ENCODE measurements around the gene FUT3.
"Not testable (repeated sequence)": the region's sequence is repeated elsewhere in the genome, so short reads cannot be mapped to it uniquely, and the experiment has no call there.

Gene FUT3

GRCh38 chr19:5892772-5893275, 41.6 kb upstream of the FUT3 start:
- H3K4me1 ChIP-seq (ENCODE audit: control insufficient read depth, insufficient read depth, low read length): no peaks in the 10 kb centered on the region
- no peak overlapping the region for H3K4me2 ChIP-seq (ENCODE audit: low read length)
- H3K9ac ChIP-seq (ENCODE audit: low read depth, low read length): no peak overlapping the region

GRCh38 chr19:5891938-5892771, 40.9 kb upstream of the FUT3 start:
- Histone ChIP-seq H3K4me2 (ENCODE audit: low read length) (no peak overlapping the region), H3K4me3 (ENCODE audit: low read length) (no peak overlapping the region), H3K4me1 (ENCODE audit: control insufficient read depth, insufficient read depth, low read length) (no peaks in the 10 kb centered on the region), H3K9me3 (replicated peaks; ENCODE audit: low read length) (no peaks in the 10 kb centered on the region), H3K9ac (ENCODE audit: low read depth, low read length) (no peak overlapping the region), H3K36me3 (ENCODE audit: insufficient read depth, low read length) (peaks cover 20% of the 10 kb centered on the region), H3K27me3 (ENCODE audit: control insufficient read depth, insufficient read depth, low read length) (peaks cover 30% of the 10 kb centered on the region)

More at GRCh38 chr19:5892772-5893275, 41.6 kb upstream of the FUT3 start:
- no peak overlapping the region for H3K4me3 ChIP-seq (ENCODE audit: low read length)
- H3K27me3 ChIP-seq (ENCODE audit: control insufficient read depth, insufficient read depth, low read length): peaks cover 28% of the 10 kb centered on the region
- peaks cover 20% of the 10 kb centered on the region for H3K36me3 ChIP-seq (ENCODE audit: insufficient read depth, low read length)
- H3K9me3 ChIP-seq (replicated peaks; ENCODE audit: low read length): no peaks in the 10 kb centered on the region

- no peak overlapping the region for H3K9ac ChIP-seq (ENCODE audit: low read depth, low read length)
- peaks cover 17% of the 10 kb centered on the region for H3K36me3 ChIP-seq (ENCODE audit: insufficient read depth, low read length)
- H3K9me3 ChIP-seq (replicated peaks; ENCODE audit: low read length): no peaks in the 10 kb centered on the region
- H3K27me3 ChIP-seq (ENCODE audit: control insufficient read depth, insufficient read depth, low read length): peaks cover 35% of the 10 kb centered on the region
- H3K4me3 ChIP-seq (ENCODE audit: low read length): no peak overlapping the region
- no peaks in the 10 kb centered on the region for H3K4me1 ChIP-seq (ENCODE audit: control insufficient read depth, insufficient read depth, low read length)
- no peak overlapping the region for H3K4me2 ChIP-seq (ENCODE audit: low read length)
Observed at GRCh38 chr19:5891572-5891937, 40.3 kb upstream of the FUT3 start.

GRCh38 chr19:5890099-5890498, 38.9 kb upstream of the FUT3 start:
- Histone ChIP-seq H3K9ac (ENCODE audit: low read depth, low read length) (no peak overlapping the region), H3K4me2 (ENCODE audit: low read length) (no peak overlapping the region), H3K27me3 (ENCODE audit: control insufficient read depth, insufficient read depth, low read length) (peaks cover 43% of the 10 kb centered on the region), H3K9me3 (replicated peaks; ENCODE audit: low read length) (no peaks in the 10 kb centered on the region), H3K36me3 (ENCODE audit: insufficient read depth, low read length) (peaks cover 5% of the 10 kb centered on the region), H3K4me3 (ENCODE audit: low read length) (no peak overlapping the region), H3K4me1 (ENCODE audit: control insufficient read depth, insufficient read depth, low read length) (no peaks in the 10 kb centered on the region)

- Histone ChIP-seq H3K9me3 (replicated peaks; ENCODE audit: low read length) (no peaks in the 10 kb centered on the region), H3K9ac (ENCODE audit: low read depth, low read length) (no peak overlapping the region), H3K4me2 (ENCODE audit: low read length) (no peak overlapping the region), H3K36me3 (ENCODE audit: insufficient read depth, low read length) (peaks cover 1% of the 10 kb centered on the region), H3K4me3 (ENCODE audit: low read length) (no peak overlapping the region), H3K4me1 (ENCODE audit: control insufficient read depth, insufficient read depth, low read length) (no peaks in the 10 kb centered on the region), H3K27me3 (ENCODE audit: control insufficient read depth, insufficient read depth, low read length) (peaks cover 43% of the 10 kb centered on the region)
Observed at GRCh38 chr19:5889288-5889971, 38.2 kb upstream of the FUT3 start.

- H3K4me3 ChIP-seq (ENCODE audit: low read length); H3K4me2 ChIP-seq (ENCODE audit: low read length); H3K9ac ChIP-seq (ENCODE audit: low read depth, low read length); H3K36me3 ChIP-seq (ENCODE audit: insufficient read depth, low read length); H3K4me1 ChIP-seq (ENCODE audit: control insufficient read depth, insufficient read depth, low read length); H3K9me3 ChIP-seq (replicated peaks; ENCODE audit: low read length): not testable (repeated sequence)
- peaks cover 48% of the 10 kb centered on the region for H3K27me3 ChIP-seq (ENCODE audit: control insufficient read depth, insufficient read depth, low read length)
Observed at GRCh38 chr19:5884065-5884811, 33.0 kb upstream of the FUT3 start.

- H3K9ac ChIP-seq (ENCODE audit: low read depth, low read length); H3K4me1 ChIP-seq (ENCODE audit: control insufficient read depth, insufficient read depth, low read length); H3K4me2 ChIP-seq (ENCODE audit: low read length): not testable (repeated sequence)
Observed at GRCh38 chr19:5883157-5883873, 32.1 kb upstream of the FUT3 start.

GRCh38 chr19:5882421-5882968, 31.2 kb upstream of the FUT3 start:
- H3K4me2 ChIP-seq (ENCODE audit: low read length): no peak overlapping the region
- no peaks in the 10 kb centered on the region for H3K36me3 ChIP-seq (ENCODE audit: insufficient read depth, low read length)
- H3K9me3 ChIP-seq (replicated peaks; ENCODE audit: low read length): no peaks in the 10 kb centered on the region
- H3K27me3 ChIP-seq (ENCODE audit: control insufficient read depth, insufficient read depth, low read length): peaks cover 56% of the 10 kb centered on the region
- no peak overlapping the region for H3K4me3 ChIP-seq (ENCODE audit: low read length)
- no peak overlapping the region for H3K9ac ChIP-seq (ENCODE audit: low read depth, low read length)
- H3K4me1 ChIP-seq (ENCODE audit: control insufficient read depth, insufficient read depth, low read length): no peaks in the 10 kb centered on the region

More at GRCh38 chr19:5883157-5883873, 32.1 kb upstream of the FUT3 start:
- H3K27me3 ChIP-seq (ENCODE audit: control insufficient read depth, insufficient read depth, low read length): peaks cover 52% of the 10 kb centered on the region
- not testable (repeated sequence) for H3K36me3 ChIP-seq (ENCODE audit: insufficient read depth, low read length); H3K9me3 ChIP-seq (replicated peaks; ENCODE audit: low read length); H3K4me3 ChIP-seq (ENCODE audit: low read length)

- Histone ChIP-seq H3K36me3 (ENCODE audit: insufficient read depth, low read length) (no peaks in the 10 kb centered on the region), H3K27me3 (ENCODE audit: control insufficient read depth, insufficient read depth, low read length) (peaks cover 51% of the 10 kb centered on the region), H3K9ac (ENCODE audit: low read depth, low read length) (no peak overlapping the region), H3K4me3 (ENCODE audit: low read length) (no peak overlapping the region), H3K4me1 (ENCODE audit: control insufficient read depth, insufficient read depth, low read length) (no peaks in the 10 kb centered on the region), H3K4me2 (ENCODE audit: low read length) (no peak overlapping the region), H3K9me3 (replicated peaks; ENCODE audit: low read length) (no peaks in the 10 kb centered on the region)
Observed at GRCh38 chr19:5881543-5882299, 30.5 kb upstream of the FUT3 start.

GRCh38 chr19:5880604-5881078, 29.4 kb upstream of the FUT3 start:
- Histone ChIP-seq H3K9ac (ENCODE audit: low read depth, low read length) (no peak overlapping the region), H3K4me1 (ENCODE audit: control insufficient read depth, insufficient read depth, low read length) (no peaks in the 10 kb centered on the region), H3K4me3 (ENCODE audit: low read length) (no peak overlapping the region), H3K9me3 (replicated peaks; ENCODE audit: low read length) (no peaks in the 10 kb centered on the region), H3K36me3 (ENCODE audit: insufficient read depth, low read length) (no peaks in the 10 kb centered on the region), H3K4me2 (ENCODE audit: low read length) (no peak overlapping the region), H3K27me3 (ENCODE audit: control insufficient read depth, insufficient read depth, low read length) (peaks cover 48% of the 10 kb centered on the region)
